NT2/D1 (cell line): ENCODE data around the gene GALNT9.
"Not testable (repeated sequence)": the region's sequence is repeated elsewhere in the genome, so short reads cannot be mapped to it uniquely, and the experiment has no call there.

Experiments
- DNase-seq: peaks from one replicate; pipeline ENCODE4 v3.0.0-alpha.2; 2011; ENCODE audit warnings: low read depth, low spot score
- H3K27me3 ChIP-seq: 2 replicates; pipeline ENCODE4 v1.6.0; 2011; ENCODE audit warnings: mild to moderate bottlenecking; ENCODE audit not compliant: insufficient read length, insufficient read depth
- H3K36me3 ChIP-seq: 2 replicates; pipeline ENCODE4 v1.6.1; 2011; ENCODE audit warnings: mild to moderate bottlenecking, low read length, mixed read lengths; ENCODE audit not compliant: insufficient read depth, insufficient read length
- H3K4me1 ChIP-seq: 2 replicates; pipeline ENCODE4 v1.5.1; 2011; ENCODE audit not compliant: insufficient read depth, insufficient read length
- H3K4me3 ChIP-seq: 2 replicates; pipeline ENCODE4 v1.5.1; 2011; ENCODE audit warnings: low read depth; ENCODE audit not compliant: insufficient read length
- H3K9ac ChIP-seq: 2 replicates; pipeline ENCODE4 v1.6.0; 2011; ENCODE audit warnings: low read depth; ENCODE audit not compliant: insufficient read length
- H3K9me3 ChIP-seq: 2 replicates; pipeline ENCODE4 v1.5.1; 2011; ENCODE audit warnings: mild to moderate bottlenecking, low read length; ENCODE audit not compliant: insufficient read depth
- SUZ12 ChIP-seq: IDR thresholded peaks from 2 replicates; pipeline ENCODE4 v1.6.1; 2011; ENCODE audit not compliant: insufficient read length, insufficient read depth; ENCODE audit errors: extremely low read depth
- YY1 ChIP-seq: IDR thresholded peaks from 2 replicates; pipeline ENCODE4 v1.6.1; 2011; ENCODE audit not compliant: insufficient read length, insufficient read depth
- ZNF274 ChIP-seq: IDR thresholded peaks from 2 replicates; pipeline ENCODE4 v1.6.1; 2011; ENCODE audit warnings: mild to moderate bottlenecking, low read depth, low read length

The GALNT9 gene

GRCh38 chr12:132196873-132197390 is 132.5 kb downstream of the GALNT9 start:
- no peak for DNase-seq
- H3K4me1 ChIP-seq = peaks cover 2% of the 10 kb centered on the region
- peaks cover 19% of the 10 kb centered on the region for H3K9me3 ChIP-seq
- H3K9ac ChIP-seq = no peak overlapping the region
- no peaks in the 10 kb centered on the region for H3K36me3 ChIP-seq
- H3K27me3 ChIP-seq = peaks cover 78% of the 10 kb centered on the region
- no peak overlapping the region for H3K4me3 ChIP-seq
- TF ChIP-seq YY1 = no peak
- TF ChIP-seq ZNF274 = no peak
- no peak for TF ChIP-seq SUZ12

GRCh38 chr12:132196038-132196872 is 133.1 kb downstream of the GALNT9 start:
- H3K36me3 ChIP-seq = no peaks in the 10 kb centered on the region
- TF ChIP-seq ZNF274 (no peak), SUZ12 (no peak), YY1 (no peak)
- H3K4me3 ChIP-seq = no peak overlapping the region
- peaks cover 80% of the 10 kb centered on the region for H3K27me3 ChIP-seq
- H3K9me3 ChIP-seq = peaks cover 19% of the 10 kb centered on the region
- no peak overlapping the region for H3K9ac ChIP-seq
- peaks cover 2% of the 10 kb centered on the region for H3K4me1 ChIP-seq
- no peak for DNase-seq

GRCh38 chr12:132195242-132195641 is 134.1 kb downstream of the GALNT9 start:
- DNase-seq, H3K9ac ChIP-seq, H3K4me3 ChIP-seq, H3K36me3 ChIP-seq: not testable (repeated sequence)
- Histone ChIP-seq H3K9me3 (peaks cover 19% of the 10 kb centered on the region), H3K27me3 (peaks cover 83% of the 10 kb centered on the region), H3K4me1 (peaks cover 11% of the 10 kb centered on the region)

- DNase-seq = no peak
- peaks cover 12% of the 10 kb centered on the region for H3K4me1 ChIP-seq
- no peak overlapping the region for H3K4me3 ChIP-seq
- peaks cover 19% of the 10 kb centered on the region for H3K9me3 ChIP-seq
- no peaks in the 10 kb centered on the region for H3K36me3 ChIP-seq
- H3K9ac ChIP-seq = no peak overlapping the region
- peaks cover 83% of the 10 kb centered on the region for H3K27me3 ChIP-seq
- TF ChIP-seq SUZ12 = no peak
- TF ChIP-seq ZNF274 = no peak
- no peak for TF ChIP-seq YY1
Observed at GRCh38 chr12:132194556-132194955, 134.8 kb downstream of the GALNT9 start.

- peak; percentile 32 for DNase-seq
- no peaks in the 10 kb centered on the region for H3K36me3 ChIP-seq
- H3K4me3 ChIP-seq = no peak overlapping the region
- H3K9ac ChIP-seq = no peak overlapping the region
- H3K4me1 ChIP-seq = peaks cover 12% of the 10 kb centered on the region
- H3K27me3 ChIP-seq = peaks cover 78% of the 10 kb centered on the region
- peaks cover 19% of the 10 kb centered on the region for H3K9me3 ChIP-seq
- TF ChIP-seq YY1 (no peak), ZNF274 (no peak), SUZ12 (no peak)
Observed at GRCh38 chr12:132194056-132194455, 135.3 kb downstream of the GALNT9 start.

- Histone ChIP-seq H3K36me3 (no peaks in the 10 kb centered on the region), H3K4me3 (no peak overlapping the region), H3K27me3 (peaks cover 83% of the 10 kb centered on the region), H3K9ac (no peak overlapping the region), H3K9me3 (peaks cover 19% of the 10 kb centered on the region), H3K4me1 (peaks cover 20% of the 10 kb centered on the region)
- no peak for TF ChIP-seq ZNF274
- TF ChIP-seq YY1 = no peak
- TF ChIP-seq SUZ12 = no peak
- DNase-seq = no peak
Observed at GRCh38 chr12:132191715-132192553, 137.5 kb downstream of the GALNT9 start.

GRCh38 chr12:132190834-132191500 is 138.4 kb downstream of the GALNT9 start:
- Histone ChIP-seq H3K27me3 (peaks cover 81% of the 10 kb centered on the region), H3K4me1 (peaks cover 23% of the 10 kb centered on the region), H3K9me3 (peaks cover 19% of the 10 kb centered on the region), H3K9ac (no peak overlapping the region), H3K36me3 (no peaks in the 10 kb centered on the region), H3K4me3 (no peak overlapping the region)
- TF ChIP-seq SUZ12 = no peak
- no peak for TF ChIP-seq ZNF274
- TF ChIP-seq YY1 = no peak
- no peak for DNase-seq
